GM19397 (cell line): Measurements from ENCODE around the gene ERCC8.
"Not testable (repeated sequence)": the region's sequence is repeated elsewhere in the genome, so short reads cannot be mapped to it uniquely, and the experiment has no call there.

Experiments used
- ATAC-seq: cut with Tn5 transposase; IDR thresholded peaks from one replicate; pipeline ENCODE4 v1.9.1; 2021; ENCODE audit warnings: mild to moderate bottlenecking, moderate library complexity; ENCODE audit not compliant: unreplicated experiment

The ERCC8 gene

GRCh38 chr5:60918466-60918865, 26.4 kb downstream of the ERCC8 start:
- no peak for ATAC-seq

GRCh38 chr5:60916646-60917045, 28.2 kb downstream of the ERCC8 start:
- ATAC-seq, result no peak

DNA sequence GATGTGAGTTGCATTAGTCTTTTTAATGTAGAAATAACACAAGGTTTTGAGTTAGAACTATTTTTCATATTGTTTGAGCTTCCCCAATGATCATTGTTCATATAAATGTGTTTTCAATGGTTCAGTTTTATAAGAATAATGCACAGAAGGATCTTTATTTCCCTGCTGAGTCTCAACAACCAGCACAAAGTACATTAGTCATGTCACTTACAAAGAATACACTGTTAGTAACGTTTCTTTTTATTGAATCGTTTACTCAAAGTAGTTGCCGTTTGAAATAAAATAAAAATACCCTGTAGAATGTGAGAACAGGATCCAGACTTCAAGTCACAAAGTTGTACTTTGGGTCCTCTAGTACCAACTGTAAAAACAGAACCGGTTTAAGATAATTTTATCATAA, 41.5 kb downstream of the ERCC8 start:
- no peak for ATAC-seq

GRCh38 chr5:60896991-60897390, 47.9 kb downstream of the ERCC8 start:
- ATAC-seq, result no peak

- ATAC-seq, result no peak
Observed at GRCh38 chr5:60893521-60893920, 51.3 kb downstream of the ERCC8 start.

DNA sequence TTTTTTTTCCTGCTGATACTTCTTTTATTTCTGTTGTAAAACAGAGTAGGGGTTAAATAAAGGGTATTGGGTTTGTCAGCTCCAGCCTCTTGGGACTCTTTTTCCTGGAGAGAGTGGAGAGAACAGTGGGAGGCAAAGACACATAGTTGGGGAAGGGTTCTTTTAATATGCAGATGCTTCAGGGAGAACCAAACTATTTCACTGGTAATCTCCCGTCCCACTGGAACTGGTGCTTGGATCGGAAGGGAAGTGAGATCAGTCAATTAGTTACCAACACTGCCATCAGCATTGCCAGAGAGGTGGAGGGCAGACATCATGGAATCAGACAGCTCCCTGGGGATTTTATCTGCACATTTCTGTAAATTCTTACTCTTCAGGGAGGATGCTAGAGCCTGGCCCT, 53.2 kb downstream of the ERCC8 start:
- ATAC-seq, result no peak

GRCh38 chr5:60888359-60889061, 56.4 kb downstream of the ERCC8 start:
- ATAC-seq, result no peak

DNA sequence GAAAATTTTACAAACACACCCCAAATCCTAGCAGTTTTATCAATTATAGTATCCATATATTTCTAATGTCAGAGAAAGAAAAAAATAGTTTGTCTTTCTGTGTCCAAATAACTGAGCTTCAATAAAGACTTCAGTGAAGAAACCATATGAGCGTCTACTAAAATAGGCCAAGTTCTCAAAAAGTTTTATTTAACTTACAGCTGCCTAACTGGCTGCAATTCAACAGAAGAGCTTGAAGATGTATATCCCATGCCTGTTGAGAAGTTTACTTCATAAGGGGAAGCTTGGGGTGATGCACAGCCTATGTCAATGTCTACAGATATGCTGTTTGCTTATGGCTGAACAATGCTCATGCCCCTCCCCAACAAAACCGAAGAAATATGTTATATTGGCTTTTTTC, 57.1 kb downstream of the ERCC8 start:
- ATAC-seq, result no peak

GRCh38 chr5:60887096-60887495, 57.8 kb downstream of the ERCC8 start:
- ATAC-seq, result no peak

DNA sequence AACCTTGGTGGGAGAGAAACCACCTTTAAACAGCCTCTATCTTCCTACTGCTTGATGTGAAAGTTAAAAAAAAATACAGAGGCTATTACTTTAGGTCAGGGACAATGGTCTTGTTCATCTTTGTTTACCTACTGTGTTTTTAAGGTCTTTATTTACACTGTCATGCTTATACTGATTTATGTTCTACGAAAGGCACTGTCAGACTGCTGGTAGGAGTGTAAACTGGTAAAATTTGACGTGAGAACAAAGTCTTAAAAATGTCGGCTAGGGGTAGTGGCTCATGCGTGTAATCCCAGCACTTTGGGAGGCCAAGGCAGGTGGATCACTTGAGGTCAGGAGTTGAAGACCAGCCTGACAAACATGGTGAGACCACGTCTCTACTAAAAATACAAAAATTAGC, 58.7 kb downstream of the ERCC8 start:
- no peak for ATAC-seq

- ATAC-seq, result no peak
Observed at GRCh38 chr5:60883229-60883628, 61.6 kb downstream of the ERCC8 start.

GRCh38 chr5:60872892-60873291, 72.0 kb downstream of the ERCC8 start:
- ATAC-seq, result no peak

DNA sequence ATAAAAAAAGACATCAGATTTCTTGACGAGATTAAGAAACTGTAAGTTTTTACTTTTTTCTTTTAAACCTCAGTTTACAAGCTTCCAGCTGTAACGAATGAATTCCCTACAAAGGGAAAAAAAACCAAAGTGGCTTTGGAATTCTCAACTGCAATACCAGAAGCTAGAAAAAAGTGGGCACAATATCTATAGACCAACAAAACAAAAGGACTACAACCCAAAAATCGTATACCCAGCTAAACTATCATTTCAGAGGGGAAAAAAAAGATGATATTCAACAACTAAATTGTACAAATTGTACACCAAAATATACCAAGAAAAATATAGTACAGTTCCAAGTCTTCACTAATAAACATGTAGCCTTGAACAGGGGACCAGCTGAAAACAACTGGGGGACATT, 74.0 kb downstream of the ERCC8 start:
- ATAC-seq, result no peak

DNA sequence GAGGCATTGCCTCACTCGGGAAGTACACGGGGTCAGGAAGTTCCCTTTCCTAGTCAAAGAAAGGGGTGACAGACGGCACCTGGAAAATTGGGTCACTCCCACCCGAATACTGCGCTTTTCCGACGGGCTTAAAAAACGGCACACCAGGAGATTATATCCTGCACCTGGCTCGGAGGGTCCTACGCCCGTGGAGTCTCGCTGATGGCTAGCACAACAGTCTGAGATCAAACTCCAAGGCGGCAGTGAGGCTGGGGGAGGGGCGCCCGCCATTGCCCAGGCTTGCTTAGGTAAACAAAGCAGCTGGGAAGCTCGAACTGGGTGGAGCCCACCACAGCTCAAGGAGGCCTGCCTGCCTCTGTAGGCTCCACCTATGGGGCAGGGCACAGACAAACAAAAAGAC, 84.3 kb downstream of the ERCC8 start:
- not testable (repeated sequence) for ATAC-seq

DNA sequence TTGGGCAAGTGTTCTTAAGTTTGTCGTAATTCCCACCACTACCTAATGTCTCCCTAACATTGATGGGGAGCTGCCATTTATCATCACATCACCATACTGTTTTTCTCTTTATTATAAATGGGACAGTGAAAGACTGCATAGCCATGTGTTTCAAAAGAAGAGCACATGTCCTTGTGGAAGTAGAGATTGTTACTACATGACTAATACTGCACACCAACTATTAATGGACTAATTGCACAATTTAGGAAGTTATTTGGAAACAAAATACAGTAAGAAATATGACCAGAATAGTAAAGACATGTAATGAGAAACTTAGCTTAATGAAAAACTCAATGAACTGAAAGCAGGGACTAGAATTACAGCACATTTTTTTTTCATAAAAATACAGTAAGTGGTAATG, 88.8 kb downstream of the ERCC8 start:
- no peak for ATAC-seq

DNA sequence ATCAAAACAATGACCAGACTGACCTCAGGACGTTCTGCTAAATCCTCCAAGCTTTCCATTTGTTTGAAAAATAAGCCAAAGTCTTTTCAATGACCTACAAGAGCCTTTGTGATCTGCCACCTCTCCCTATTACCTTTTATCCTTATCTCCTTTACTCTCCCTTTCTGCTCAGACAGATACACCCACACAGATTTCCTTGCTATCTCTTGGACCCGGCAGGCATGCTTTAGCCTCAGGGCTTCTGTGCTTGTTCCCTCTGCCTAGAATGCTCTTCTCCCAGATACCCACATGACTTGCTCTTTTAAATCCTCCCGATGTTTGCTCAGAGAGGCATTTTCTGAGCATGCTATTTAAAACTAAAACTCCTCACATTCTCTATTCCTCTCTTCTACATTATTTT, 91.9 kb downstream of the ERCC8 start:
- ATAC-seq, result no peak

DNA sequence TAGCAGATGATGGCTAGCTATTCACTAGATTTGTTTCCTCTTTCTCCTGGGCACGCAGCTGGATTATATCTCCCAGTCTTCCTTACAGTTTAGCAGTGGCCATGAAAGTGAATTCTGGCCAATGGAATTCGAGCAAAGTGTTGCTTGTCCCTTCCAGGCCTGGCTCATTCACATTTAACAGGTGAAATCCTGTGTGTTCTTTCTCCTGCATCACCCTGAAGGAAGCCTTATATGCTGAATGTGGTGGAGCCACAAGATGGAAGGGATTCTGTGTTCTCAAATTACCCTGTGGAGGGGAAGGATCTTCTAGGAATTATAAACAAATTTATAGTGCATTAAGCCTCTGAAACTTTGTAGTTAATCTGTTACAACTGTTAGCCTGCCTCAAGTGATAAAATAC, 92.6 kb downstream of the ERCC8 start:
- ATAC-seq, result no peak

DNA sequence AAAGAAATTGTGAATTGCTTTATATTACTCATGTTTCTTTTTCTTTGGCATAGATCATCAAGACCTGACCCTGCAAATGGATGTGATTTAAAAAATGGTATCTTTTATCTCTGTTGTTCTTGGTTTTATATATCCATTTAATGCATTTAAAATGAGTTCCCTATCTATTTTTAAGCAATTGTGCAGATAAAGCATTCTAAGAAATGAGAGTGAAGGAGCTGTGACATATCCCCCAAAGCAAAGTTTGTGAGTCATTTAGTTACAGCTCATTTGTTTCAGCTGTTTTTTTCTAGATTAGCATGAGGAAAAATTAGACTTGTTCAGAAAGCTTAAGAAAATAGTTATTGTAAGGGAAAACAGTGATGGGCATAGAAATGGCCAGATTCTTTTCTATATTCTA, 93.2 kb downstream of the ERCC8 start:
- ATAC-seq, result no peak

- no peak for ATAC-seq
Observed at GRCh38 chr5:60846298-60846697, 98.6 kb downstream of the ERCC8 start.

DNA sequence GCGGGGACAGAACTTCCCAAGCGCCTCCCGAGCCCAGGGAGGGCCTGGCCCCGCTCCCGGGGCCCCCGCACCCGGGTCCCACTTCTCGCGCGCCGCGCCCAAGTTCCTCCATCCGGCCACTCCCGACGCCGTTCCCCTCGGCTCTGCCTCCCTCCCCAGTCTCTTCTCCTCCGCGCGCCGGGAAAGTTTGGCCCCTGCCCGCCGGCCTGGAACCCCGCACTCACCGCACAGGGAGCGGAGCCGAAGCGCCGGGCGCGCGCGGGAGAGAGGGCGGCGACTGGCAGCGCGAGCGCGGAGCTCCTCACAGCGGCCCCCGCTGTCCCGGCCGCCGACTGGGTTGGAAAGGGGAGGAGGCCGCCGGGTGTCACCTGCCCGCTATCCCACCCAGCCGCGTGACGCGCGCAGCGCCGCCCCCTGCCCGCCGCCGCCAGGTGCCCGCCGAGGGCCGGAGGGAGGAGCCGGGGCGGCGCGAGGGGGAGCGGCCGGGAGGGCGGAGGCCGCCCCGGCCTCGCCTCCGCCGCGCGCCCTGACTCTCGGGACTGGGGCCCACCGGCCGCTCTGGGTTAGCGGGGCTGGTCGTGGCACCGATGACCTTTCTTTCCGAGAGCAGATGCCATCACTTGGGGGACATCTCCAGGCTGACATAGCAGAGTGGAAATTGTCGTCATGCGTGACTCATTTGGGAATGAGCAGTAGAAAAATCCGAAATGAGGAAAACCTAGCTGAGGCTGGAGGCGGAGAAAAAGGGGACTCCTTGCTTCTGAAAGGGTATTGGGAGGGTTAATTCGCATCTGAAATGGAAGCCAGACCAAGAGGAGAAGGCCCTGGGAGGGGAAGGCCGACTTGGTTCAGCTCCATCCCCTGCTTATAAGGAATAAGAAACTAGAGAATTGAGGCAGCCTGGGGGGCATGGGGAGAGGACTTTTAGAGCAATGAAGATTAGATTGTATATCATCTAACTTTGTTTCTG, 100.6 kb downstream of the ERCC8 start, which contains the start of gene ELOVL7:
ELOVL7 (minus strand) TSS at position 334 of the 970 bp plus-strand sequence. CDS start 56,872 bp downstream, outside the sequence.
- ATAC-seq, result peak; percentile 91

DNA sequence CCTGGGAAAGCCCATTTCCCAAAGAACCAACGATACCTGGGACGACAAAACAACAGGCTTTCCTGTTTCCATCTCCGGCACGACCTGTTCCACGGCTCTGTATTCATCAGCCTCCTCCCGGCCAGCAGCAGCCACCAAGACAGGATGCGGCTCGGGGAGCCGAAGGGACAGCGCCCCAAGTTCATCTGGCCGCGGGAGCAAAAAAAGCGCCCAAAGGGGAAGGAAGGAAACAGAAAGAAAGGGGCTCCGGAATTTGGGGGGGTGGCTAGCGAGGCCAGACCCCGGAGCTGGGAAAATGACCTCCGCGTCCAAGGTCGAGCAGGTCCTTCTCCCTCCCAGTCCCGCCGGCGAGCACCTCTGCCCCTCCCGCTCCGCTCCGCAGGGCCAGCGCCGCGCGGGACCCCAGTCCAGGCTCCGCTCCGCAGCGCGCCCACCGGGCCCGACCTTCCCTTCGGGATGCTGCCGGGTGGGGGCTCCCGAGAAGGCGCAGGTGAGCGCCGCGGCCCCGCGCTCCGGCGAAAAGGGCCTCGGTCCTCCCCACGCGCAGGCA, 101.4 kb downstream of the ERCC8 start:
- no peak for ATAC-seq
